ENCODE measurements around the gene PURA. TPM values are rescaled to one million over a fixed set of nuclear protein-coding genes. Genes with fewer than 3 reads are reported as not detected.

The PURA gene
- total RNA-seq, 4 donors from 2014 or later: 12.5 to 31.8 (median 21.9) TPM

GRCh38 chr5:140118302-140118936, 4.5 kb downstream of the PURA start:
- H3K27me3 ChIP-seq: no peaks in the 10 kb centered on the region
- no peak for TF ChIP-seq EP300 (IDR thresholded peaks at IDR 0.05)
- no peak for TF ChIP-seq CTCF (IDR thresholded peaks at IDR 0.05)
- TF ChIP-seq POLR2AphosphoS5 (IDR thresholded peaks at IDR 0.05): no peak
- no peak for TF ChIP-seq POLR2A (IDR thresholded peaks at IDR 0.05)
- no peaks in the 10 kb centered on the region for H3K9me3 ChIP-seq
- no peak for DNase-seq (ENCODE audit: low spot score in 2 of 2)
- H3K4me3 ChIP-seq: no peak overlapping the region
- 61% methylated on average over 3 of the region's 3 CpGs for WGBS
- H3K27ac ChIP-seq: no peak overlapping the region
- peaks cover 37% of the 10 kb centered on the region for H3K4me1 ChIP-seq
- no peaks in the 10 kb centered on the region for H3K36me3 ChIP-seq

GRCh38 chr5:140125637-140126036, 11.7 kb downstream of the PURA start, which contains the start of gene IGIP:
Gene IGIP, plus strand, starts transcription at chr5:140125937. Its CDS starts 2,540 bp downstream, at chr5:140128477.
- WGBS: 96% methylated on average over 4 of the region's 4 CpGs
- H3K36me3 ChIP-seq: no peaks in the 10 kb centered on the region
- TF ChIP-seq EP300 (IDR thresholded peaks at IDR 0.05) (no peak), POLR2A (IDR thresholded peaks at IDR 0.05) (no peak), POLR2AphosphoS5 (IDR thresholded peaks at IDR 0.05) (no peak), CTCF (IDR thresholded peaks at IDR 0.05) (no peak)
- DNase-seq (ENCODE audit: low spot score in 2 of 2): no peak
- H3K27me3 ChIP-seq: no peaks in the 10 kb centered on the region
- no peaks in the 10 kb centered on the region for H3K9me3 ChIP-seq
- H3K4me3 ChIP-seq: no peak within 1 kb of the TSS
- no peak within 1 kb of the TSS for H3K27ac ChIP-seq
- peaks cover 7% of the 10 kb centered on the region for H3K4me1 ChIP-seq

- 68% methylated on average over 6 of the region's 6 CpGs for WGBS
- Histone ChIP-seq H3K4me1 (peaks cover 7% of the 10 kb centered on the region), H3K36me3 (no peaks in the 10 kb centered on the region), H3K27me3 (no peaks in the 10 kb centered on the region), H3K27ac (no peak overlapping the region), H3K4me3 (no peak overlapping the region), H3K9me3 (no peaks in the 10 kb centered on the region)
- no peak for DNase-seq (ENCODE audit: low spot score in 2 of 2)
- TF ChIP-seq CTCF (IDR thresholded peaks at IDR 0.05) (no peak), POLR2AphosphoS5 (IDR thresholded peaks at IDR 0.05) (no peak), POLR2A (IDR thresholded peaks at IDR 0.05) (no peak), EP300 (IDR thresholded peaks at IDR 0.05) (no peak)
Measured at GRCh38 chr5:140126315-140127012, 12.6 kb downstream of the PURA start.

GRCh38 chr5:140128376-140128775, 14.5 kb downstream of the PURA start:
- Histone ChIP-seq H3K27ac (no peak overlapping the region), H3K4me3 (no peak overlapping the region), H3K27me3 (no peaks in the 10 kb centered on the region), H3K9me3 (no peaks in the 10 kb centered on the region), H3K36me3 (no peaks in the 10 kb centered on the region), H3K4me1 (peaks cover 14% of the 10 kb centered on the region)
- WGBS: 89% methylated on average over 5 of the region's 5 CpGs
- no peak for TF ChIP-seq POLR2AphosphoS5 (IDR thresholded peaks at IDR 0.05)
- no peak for TF ChIP-seq POLR2A (IDR thresholded peaks at IDR 0.05)
- no peak for TF ChIP-seq CTCF (IDR thresholded peaks at IDR 0.05)
- no peak for TF ChIP-seq EP300 (IDR thresholded peaks at IDR 0.05)
- DNase-seq (ENCODE audit: low spot score in 2 of 2): no peak

- Histone ChIP-seq H3K4me3 (no peak overlapping the region), H3K27me3 (no peaks in the 10 kb centered on the region), H3K27ac (no peak overlapping the region), H3K4me1 (peaks cover 14% of the 10 kb centered on the region), H3K36me3 (no peaks in the 10 kb centered on the region), H3K9me3 (no peaks in the 10 kb centered on the region)
- DNase-seq (ENCODE audit: low spot score in 2 of 2): no peak
- TF ChIP-seq POLR2A (IDR thresholded peaks at IDR 0.05): no peak
- TF ChIP-seq EP300 (IDR thresholded peaks at IDR 0.05): no peak
- TF ChIP-seq CTCF (IDR thresholded peaks at IDR 0.05): no peak
- TF ChIP-seq POLR2AphosphoS5 (IDR thresholded peaks at IDR 0.05): no peak
- WGBS: 70% methylated on average over 5 of the region's 5 CpGs
Measured at GRCh38 chr5:140130949-140131733, 17.2 kb downstream of the PURA start.

Measured in suprapubic skin (tissue), 4 donors.